Measurements from ENCODE around the gene STC2.

The STC2 gene

GRCh38 chr5:173333925-173334661, 5.9 kb upstream of the STC2 start:
- Mint-ChIP-seq H3K27me3 (peaks cover 52% of the 10 kb centered on the region), H3K36me3 (ENCODE audit: low read depth) (no peaks in the 10 kb centered on the region), H3K4me1 (ENCODE audit: low read depth) (peaks cover 11% of the 10 kb centered on the region), H3K4me3 (no peak overlapping the region), H3K27ac (no peak overlapping the region), H3K9me3 (no peaks in the 10 kb centered on the region)

GRCh38 chr5:173331956-173332479, 3.8 kb upstream of the STC2 start:
- no peaks in the 10 kb centered on the region for H3K9me3 Mint-ChIP-seq
- peaks cover 59% of the 10 kb centered on the region for H3K27me3 Mint-ChIP-seq
- peaks cover 23% of the 10 kb centered on the region for H3K4me1 Mint-ChIP-seq (ENCODE audit: low read depth)
- H3K27ac Mint-ChIP-seq: no peak overlapping the region
- H3K36me3 Mint-ChIP-seq (ENCODE audit: low read depth): peaks cover 10% of the 10 kb centered on the region
- H3K4me3 Mint-ChIP-seq: no peak overlapping the region

- Mint-ChIP-seq H3K4me3 (no peak overlapping the region), H3K9me3 (no peaks in the 10 kb centered on the region), H3K27me3 (peaks cover 67% of the 10 kb centered on the region), H3K4me1 (ENCODE audit: low read depth) (peaks cover 26% of the 10 kb centered on the region), H3K36me3 (ENCODE audit: low read depth) (peaks cover 17% of the 10 kb centered on the region), H3K27ac (no peak overlapping the region)
Observed at GRCh38 chr5:173331287-173331686, 3.1 kb upstream of the STC2 start.

GRCh38 chr5:173330338-173331206, 2.4 kb upstream of the STC2 start:
- Mint-ChIP-seq H3K36me3 (ENCODE audit: low read depth) (peaks cover 24% of the 10 kb centered on the region), H3K27ac (peak overlapping the region; percentile 75), H3K9me3 (no peaks in the 10 kb centered on the region), H3K4me1 (ENCODE audit: low read depth) (peaks cover 31% of the 10 kb centered on the region), H3K4me3 (peak overlapping the region; percentile 68), H3K27me3 (peaks cover 69% of the 10 kb centered on the region)

- peaks cover 70% of the 10 kb centered on the region for H3K27me3 Mint-ChIP-seq
- H3K27ac Mint-ChIP-seq: peak overlapping the region; percentile 84
- peaks cover 32% of the 10 kb centered on the region for H3K36me3 Mint-ChIP-seq (ENCODE audit: low read depth)
- H3K9me3 Mint-ChIP-seq: no peaks in the 10 kb centered on the region
- peaks cover 38% of the 10 kb centered on the region for H3K4me1 Mint-ChIP-seq (ENCODE audit: low read depth)
- H3K4me3 Mint-ChIP-seq: peak overlapping the region; percentile 90
Observed at GRCh38 chr5:173329491-173330337, 1.5 kb upstream of the STC2 start.

GRCh38 chr5:173328844-173329490, 753 bp upstream of the STC2 start:
- peaks cover 39% of the 10 kb centered on the region for H3K36me3 Mint-ChIP-seq (ENCODE audit: low read depth)
- H3K9me3 Mint-ChIP-seq: no peaks in the 10 kb centered on the region
- H3K4me3 Mint-ChIP-seq: peak overlapping the region; percentile 90
- peaks cover 45% of the 10 kb centered on the region for H3K4me1 Mint-ChIP-seq (ENCODE audit: low read depth)
- peaks cover 76% of the 10 kb centered on the region for H3K27me3 Mint-ChIP-seq
- peak overlapping the region; percentile 84 for H3K27ac Mint-ChIP-seq

- Mint-ChIP-seq H3K4me1 (ENCODE audit: low read depth) (peaks cover 45% of the 10 kb centered on the region), H3K27me3 (peaks cover 73% of the 10 kb centered on the region), H3K9me3 (no peaks in the 10 kb centered on the region), H3K27ac (peak overlapping the region; percentile 84), H3K4me3 (peak overlapping the region; percentile 90), H3K36me3 (ENCODE audit: low read depth) (peaks cover 48% of the 10 kb centered on the region)
Observed at GRCh38 chr5:173327084-173327947, 898 bp downstream of the STC2 start.

- H3K27ac Mint-ChIP-seq: peak overlapping the region; percentile 70
- peak overlapping the region; percentile 90 for H3K4me3 Mint-ChIP-seq
- peaks cover 54% of the 10 kb centered on the region for H3K36me3 Mint-ChIP-seq (ENCODE audit: low read depth)
Observed at GRCh38 chr5:173326501-173326960, 1.7 kb downstream of the STC2 start.

GRCh38 chr5:173325091-173325698, 3.0 kb downstream of the STC2 start:
- peaks cover 65% of the 10 kb centered on the region for H3K36me3 Mint-ChIP-seq (ENCODE audit: low read depth)
- H3K9me3 Mint-ChIP-seq: no peaks in the 10 kb centered on the region
- peaks cover 37% of the 10 kb centered on the region for H3K4me1 Mint-ChIP-seq (ENCODE audit: low read depth)
- peak overlapping the region; percentile 76 for H3K4me3 Mint-ChIP-seq
- peaks cover 60% of the 10 kb centered on the region for H3K27me3 Mint-ChIP-seq
- no peak overlapping the region for H3K27ac Mint-ChIP-seq

More at GRCh38 chr5:173326501-173326960, 1.7 kb downstream of the STC2 start:
- Mint-ChIP-seq H3K27me3 (peaks cover 67% of the 10 kb centered on the region), H3K4me1 (ENCODE audit: low read depth) (peaks cover 41% of the 10 kb centered on the region), H3K9me3 (no peaks in the 10 kb centered on the region)

GRCh38 chr5:173324115-173325001, 3.9 kb downstream of the STC2 start:
- Mint-ChIP-seq H3K36me3 (ENCODE audit: low read depth) (peaks cover 73% of the 10 kb centered on the region), H3K27me3 (peaks cover 60% of the 10 kb centered on the region), H3K4me3 (peak overlapping the region; percentile 36), H3K27ac (no peak overlapping the region), H3K4me1 (ENCODE audit: low read depth) (peaks cover 37% of the 10 kb centered on the region), H3K9me3 (no peaks in the 10 kb centered on the region)

GRCh38 chr5:173323799-173324114, 4.5 kb downstream of the STC2 start:
- H3K27me3 Mint-ChIP-seq: peaks cover 56% of the 10 kb centered on the region
- H3K36me3 Mint-ChIP-seq (ENCODE audit: low read depth): peaks cover 76% of the 10 kb centered on the region
- H3K4me3 Mint-ChIP-seq: no peak overlapping the region
- H3K9me3 Mint-ChIP-seq: no peaks in the 10 kb centered on the region
- H3K27ac Mint-ChIP-seq: no peak overlapping the region
- H3K4me1 Mint-ChIP-seq (ENCODE audit: low read depth): peaks cover 31% of the 10 kb centered on the region

GRCh38 chr5:173323106-173323798, 5.0 kb downstream of the STC2 start:
- peaks cover 77% of the 10 kb centered on the region for H3K36me3 Mint-ChIP-seq (ENCODE audit: low read depth)
- H3K27ac Mint-ChIP-seq: no peak overlapping the region
- peaks cover 51% of the 10 kb centered on the region for H3K27me3 Mint-ChIP-seq
- H3K9me3 Mint-ChIP-seq: no peaks in the 10 kb centered on the region
- no peak overlapping the region for H3K4me3 Mint-ChIP-seq
- peaks cover 27% of the 10 kb centered on the region for H3K4me1 Mint-ChIP-seq (ENCODE audit: low read depth)
